Stomach (tissue), 4 donors: ENCODE measurements around the gene PRKN.

ENCODE experiments used
- EP300 ChIP-seq: sonication (generic); formaldehyde crosslinking; IDR thresholded peaks from one replicate; pipeline ENCODE4 v1.6.1; 2017; ENCODE audit warnings: antibody characterized with exemption
- TF ChIP-seq, protein P1 (sequence below), 7 experiments: fragments of 450-650 bp in 4 of 7; fragments of 200-600 bp in 3 of 7; sonication (generic) in 3 of 7; IDR thresholded peaks; one replicate each; pipeline ENCODE4 v1.5.1; 2016 to 2019; ENCODE audit warnings: antibody characterized with exemption in 7 of 7, control low read depth in 2 of 7, mild to moderate bottlenecking in 1 of 7

DNA sequence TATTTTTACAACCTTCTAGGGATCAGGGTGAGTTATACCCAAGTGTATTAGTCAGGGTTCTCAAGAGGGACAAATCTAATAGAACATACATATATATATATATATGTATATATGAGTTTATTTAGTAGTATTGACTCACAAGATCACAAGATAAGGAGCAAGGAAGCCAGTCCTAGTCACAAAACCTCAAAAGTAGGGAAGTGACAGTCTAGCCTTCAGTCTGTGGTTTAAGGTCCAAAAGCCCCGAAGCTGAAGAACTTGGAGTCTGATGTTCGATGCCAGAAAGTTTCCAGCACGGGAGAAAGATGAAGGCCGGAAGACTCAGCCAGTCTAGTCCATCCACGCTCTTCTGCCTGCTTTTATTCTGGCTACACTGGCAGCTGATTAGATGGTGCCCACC, 821.0 kb downstream of the PRKN start:
- TF ChIP-seq, protein P1, sequence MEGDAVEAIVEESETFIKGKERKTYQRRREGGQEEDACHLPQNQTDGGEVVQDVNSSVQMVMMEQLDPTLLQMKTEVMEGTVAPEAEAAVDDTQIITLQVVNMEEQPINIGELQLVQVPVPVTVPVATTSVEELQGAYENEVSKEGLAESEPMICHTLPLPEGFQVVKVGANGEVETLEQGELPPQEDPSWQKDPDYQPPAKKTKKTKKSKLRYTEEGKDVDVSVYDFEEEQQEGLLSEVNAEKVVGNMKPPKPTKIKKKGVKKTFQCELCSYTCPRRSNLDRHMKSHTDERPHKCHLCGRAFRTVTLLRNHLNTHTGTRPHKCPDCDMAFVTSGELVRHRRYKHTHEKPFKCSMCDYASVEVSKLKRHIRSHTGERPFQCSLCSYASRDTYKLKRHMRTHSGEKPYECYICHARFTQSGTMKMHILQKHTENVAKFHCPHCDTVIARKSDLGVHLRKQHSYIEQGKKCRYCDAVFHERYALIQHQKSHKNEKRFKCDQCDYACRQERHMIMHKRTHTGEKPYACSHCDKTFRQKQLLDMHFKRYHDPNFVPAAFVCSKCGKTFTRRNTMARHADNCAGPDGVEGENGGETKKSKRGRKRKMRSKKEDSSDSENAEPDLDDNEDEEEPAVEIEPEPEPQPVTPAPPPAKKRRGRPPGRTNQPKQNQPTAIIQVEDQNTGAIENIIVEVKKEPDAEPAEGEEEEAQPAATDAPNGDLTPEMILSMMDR (IDR thresholded peaks at IDR 0.05) = no peak
- TF ChIP-seq EP300 = no peak
